DOHH2 (cell line): ENCODE measurements around the gene SIRT6.
"Not testable (repeated sequence)": the region's sequence is repeated elsewhere in the genome, so short reads cannot be mapped to it uniquely, and the experiment has no call there.

Experiments
- H3F3A ChIP-seq: fragments of 200-600 bp; sonication (generic), shearing (Covaris generic); 2 replicates; pipeline ENCODE4 v1.6.0; 2016; ENCODE audit warnings: antibody characterized with exemption, mild to moderate bottlenecking; ENCODE audit not compliant: control insufficient read depth, insufficient read depth
- H3K27ac ChIP-seq: fragments of 200-600 bp; sonication (generic); 2 replicates; pipeline ENCODE4 v1.5.1; 2014; ENCODE audit warnings: low read depth, mild to moderate bottlenecking, low read length, moderate library complexity
- H3K27me3 ChIP-seq: fragments of 200-600 bp; sonication (generic); 2 replicates; pipeline ENCODE4 v1.6.1; 2014; ENCODE audit warnings: mild to moderate bottlenecking, low read length, mixed read lengths; ENCODE audit not compliant: control insufficient read depth
- H3K36me3 ChIP-seq: fragments of 200-600 bp; sonication (generic); 2 replicates; pipeline ENCODE4 v1.6.1; 2014; ENCODE audit warnings: mild to moderate bottlenecking, low read length, moderate library complexity, mixed read lengths; ENCODE audit not compliant: control insufficient read depth
- H3K4me1 ChIP-seq: fragments of 200-600 bp; sonication (generic); 2 replicates; pipeline ENCODE4 v1.6.1; 2014; ENCODE audit warnings: mild to moderate bottlenecking, low read length, mixed read lengths; ENCODE audit not compliant: control insufficient read depth
- H3K4me2 ChIP-seq: fragments of 200-600 bp; sonication (generic); 2 replicates; pipeline ENCODE4 v1.6.0; 2014; ENCODE audit warnings: mild to moderate bottlenecking, low read length, moderate library complexity
- H3K4me3 ChIP-seq: fragments of 200-600 bp; sonication (generic); 2 replicates; pipeline ENCODE4 v1.5.1; 2014; ENCODE audit warnings: mild to moderate bottlenecking, low read length, mixed read lengths
- H3K79me2 ChIP-seq: fragments of 200-600 bp; sonication (generic); 2 replicates; pipeline ENCODE4 v1.6.1; 2014; ENCODE audit warnings: mild to moderate bottlenecking, low read length, mixed read lengths; ENCODE audit not compliant: control insufficient read depth
- H3K9me2 ChIP-seq: fragments of 200-600 bp; sonication (generic); replicated peaks from 2 replicates; pipeline ENCODE4 v1.6.1; 2014; ENCODE audit warnings: mild to moderate bottlenecking, low read length, mixed read lengths; ENCODE audit not compliant: control insufficient read depth
- H3K9me3 ChIP-seq: fragments of 200-600 bp; sonication (generic); 2 replicates; pipeline ENCODE4 v1.6.1; 2014; ENCODE audit warnings: antibody characterized with exemption, low read length, mixed read lengths; ENCODE audit not compliant: control insufficient read depth, insufficient read depth
- H4K20me1 ChIP-seq: fragments of 200-600 bp; sonication (generic); 2 replicates; pipeline ENCODE4 v1.6.0; 2014; ENCODE audit warnings: low read depth, mild to moderate bottlenecking, antibody characterized with exemption, low read length, moderate library complexity; ENCODE audit not compliant: control insufficient read depth, insufficient read depth
- EZH2phosphoT487 ChIP-seq: fragments of 200-600 bp; sonication (generic); IDR thresholded peaks from 2 replicates; pipeline ENCODE4 v1.6.1; 2017; ENCODE audit warnings: borderline replicate concordance, mild to moderate bottlenecking, antibody characterized with exemption, low read length, moderate library complexity, mixed read lengths
- TF ChIP-seq, protein P1 (sequence below): fragments of 200-600 bp; sonication (generic); IDR thresholded peaks from one replicate; pipeline ENCODE4 v1.5.1; 2014; ENCODE audit warnings: antibody characterized with exemption, mild to moderate bottlenecking, low read depth, low read length; ENCODE audit not compliant: poor library complexity, severe bottlenecking

Gene SIRT6

DNA sequence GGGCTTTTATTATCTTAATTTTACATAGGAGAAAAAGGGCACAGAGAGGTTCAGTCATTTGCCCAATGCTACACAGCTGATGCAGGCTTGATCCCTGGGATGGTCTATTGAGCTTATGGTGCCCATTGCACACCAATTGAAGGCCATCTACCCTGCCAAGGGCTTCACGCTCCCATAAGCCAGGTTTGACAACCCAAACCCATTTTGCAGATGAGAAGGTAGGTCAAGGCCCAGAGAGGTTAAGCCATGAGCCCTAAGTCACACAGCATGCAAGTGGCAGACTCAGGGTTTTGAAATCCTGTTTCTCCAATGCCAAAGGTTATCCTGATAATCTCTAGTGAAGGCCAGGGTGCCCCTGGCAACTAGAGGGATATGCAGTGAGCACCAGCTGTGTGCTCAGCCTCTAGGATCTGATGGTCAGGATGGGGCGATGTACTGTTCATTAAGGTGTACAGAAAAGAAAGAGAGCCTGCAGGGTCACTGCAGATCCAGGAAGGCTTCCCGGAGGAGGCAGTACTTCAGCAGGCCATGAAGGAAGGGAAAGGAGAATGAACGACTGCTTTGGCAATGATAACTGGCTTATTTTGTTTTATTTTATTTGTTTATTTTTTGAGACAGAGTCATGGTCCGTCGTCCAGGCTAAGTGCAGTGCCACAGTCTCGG, 20.8 kb downstream of the SIRT6 start:
- H3K36me3 ChIP-seq: no peaks in the 10 kb centered on the region
- no peaks in the 10 kb centered on the region for H3K4me1 ChIP-seq
- H3K9me3 ChIP-seq: no peaks in the 10 kb centered on the region
- H4K20me1 ChIP-seq: no peaks in the 10 kb centered on the region
- no peak overlapping the region for H3K4me3 ChIP-seq
- H3K9me2 ChIP-seq: no peaks in the 10 kb centered on the region
- no peaks in the 10 kb centered on the region for H3K79me2 ChIP-seq
- no peaks in the 10 kb centered on the region for H3F3A ChIP-seq
- H3K27me3 ChIP-seq: 0 out of 2 replicates have a peak, but pooled peaks cover 2% of the 10 kb centered on the region
- H3K27ac ChIP-seq: no peak overlapping the region
- TF ChIP-seq, protein P1, sequence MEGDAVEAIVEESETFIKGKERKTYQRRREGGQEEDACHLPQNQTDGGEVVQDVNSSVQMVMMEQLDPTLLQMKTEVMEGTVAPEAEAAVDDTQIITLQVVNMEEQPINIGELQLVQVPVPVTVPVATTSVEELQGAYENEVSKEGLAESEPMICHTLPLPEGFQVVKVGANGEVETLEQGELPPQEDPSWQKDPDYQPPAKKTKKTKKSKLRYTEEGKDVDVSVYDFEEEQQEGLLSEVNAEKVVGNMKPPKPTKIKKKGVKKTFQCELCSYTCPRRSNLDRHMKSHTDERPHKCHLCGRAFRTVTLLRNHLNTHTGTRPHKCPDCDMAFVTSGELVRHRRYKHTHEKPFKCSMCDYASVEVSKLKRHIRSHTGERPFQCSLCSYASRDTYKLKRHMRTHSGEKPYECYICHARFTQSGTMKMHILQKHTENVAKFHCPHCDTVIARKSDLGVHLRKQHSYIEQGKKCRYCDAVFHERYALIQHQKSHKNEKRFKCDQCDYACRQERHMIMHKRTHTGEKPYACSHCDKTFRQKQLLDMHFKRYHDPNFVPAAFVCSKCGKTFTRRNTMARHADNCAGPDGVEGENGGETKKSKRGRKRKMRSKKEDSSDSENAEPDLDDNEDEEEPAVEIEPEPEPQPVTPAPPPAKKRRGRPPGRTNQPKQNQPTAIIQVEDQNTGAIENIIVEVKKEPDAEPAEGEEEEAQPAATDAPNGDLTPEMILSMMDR: no peak
- TF ChIP-seq EZH2phosphoT487: no peak
- H3K4me2 ChIP-seq: no peak overlapping the region

GRCh38 chr19:4157971-4158370, 24.4 kb downstream of the SIRT6 start:
- not testable (repeated sequence) for H3K4me1 ChIP-seq, H3K4me3 ChIP-seq, H4K20me1 ChIP-seq, H3K9me3 ChIP-seq, H3F3A ChIP-seq, H3K9me2 ChIP-seq, H3K79me2 ChIP-seq, H3K4me2 ChIP-seq, H3K36me3 ChIP-seq, H3K27ac ChIP-seq
- H3K27me3 ChIP-seq: peaks cover 17% of the 10 kb centered on the region

DNA sequence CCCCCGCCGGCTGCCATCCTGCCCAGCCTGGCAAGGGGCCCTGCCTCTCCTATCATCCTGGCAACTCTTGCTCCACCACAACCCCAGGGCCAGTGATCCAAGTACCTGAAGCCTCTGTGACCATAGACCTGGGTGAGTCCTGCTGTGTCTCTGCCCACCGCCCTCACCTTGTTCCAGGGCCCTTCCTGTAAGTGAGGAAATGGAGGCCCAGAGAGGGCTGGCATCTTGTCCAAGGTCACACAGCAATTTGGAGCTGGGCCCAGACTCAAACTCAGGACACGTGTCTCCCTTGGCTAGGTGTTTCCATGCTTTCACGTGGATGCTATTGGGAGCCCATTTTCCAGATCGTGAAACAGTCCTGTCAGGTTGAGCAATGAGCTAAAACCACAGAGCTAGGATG, 25.2 kb downstream of the SIRT6 start:
- H3K4me1 ChIP-seq: no peaks in the 10 kb centered on the region
- H3K27me3 ChIP-seq: peaks cover 17% of the 10 kb centered on the region
- no peak overlapping the region for H3K27ac ChIP-seq

DNA sequence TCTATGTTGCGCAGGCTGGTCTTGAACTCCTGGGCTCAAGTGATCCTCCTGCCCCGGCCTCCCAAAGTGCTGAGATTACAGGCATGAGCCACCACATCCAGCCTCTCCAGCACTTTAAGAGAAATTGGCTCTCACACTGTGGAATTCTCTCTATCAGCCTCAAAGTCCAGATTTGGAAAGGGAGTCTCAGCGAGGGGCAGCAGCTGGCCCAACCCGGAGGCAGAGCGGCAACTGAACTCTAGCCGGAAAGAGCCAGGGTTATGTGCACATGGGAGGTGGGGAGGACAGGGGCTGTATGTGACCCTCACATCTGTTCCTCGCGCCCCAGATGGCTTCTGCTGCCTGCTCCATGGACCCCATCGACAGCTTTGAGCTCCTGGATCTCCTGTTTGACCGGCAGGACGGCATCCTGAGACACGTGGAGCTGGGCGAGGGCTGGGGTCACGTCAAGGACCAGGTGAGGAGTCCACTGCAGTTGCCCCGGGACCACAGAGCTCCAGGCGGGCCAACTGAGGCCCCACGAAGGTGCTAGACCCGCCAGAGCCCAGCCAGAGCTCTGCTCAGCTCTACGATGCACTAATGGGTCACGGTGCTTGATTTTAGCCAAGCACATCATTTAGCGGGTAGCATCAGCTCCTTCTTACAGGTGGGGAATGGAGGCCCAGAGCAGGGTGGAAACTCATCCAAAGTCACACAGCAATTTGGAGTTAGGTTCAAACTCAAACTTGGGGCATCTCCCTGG, 27.6 kb downstream of the SIRT6 start:
- no peaks in the 10 kb centered on the region for H3K79me2 ChIP-seq
- no peaks in the 10 kb centered on the region for H3K4me1 ChIP-seq
- H4K20me1 ChIP-seq: no peaks in the 10 kb centered on the region
- TF ChIP-seq, protein P1: no peak
- TF ChIP-seq EZH2phosphoT487: no peak
- H3K9me3 ChIP-seq: no peaks in the 10 kb centered on the region
- H3K27ac ChIP-seq: no peak overlapping the region
- no peaks in the 10 kb centered on the region for H3K9me2 ChIP-seq
- no peak overlapping the region for H3K4me2 ChIP-seq
- no peaks in the 10 kb centered on the region for H3F3A ChIP-seq
- H3K27me3 ChIP-seq: peaks cover 21% of the 10 kb centered on the region
- H3K4me3 ChIP-seq: no peak overlapping the region
- H3K36me3 ChIP-seq: no peaks in the 10 kb centered on the region

More for the DNA sequence above, 25.2 kb downstream of the SIRT6 start:
- no peak overlapping the region for H3K4me2 ChIP-seq
- no peaks in the 10 kb centered on the region for H4K20me1 ChIP-seq
- H3F3A ChIP-seq: no peaks in the 10 kb centered on the region
- no peaks in the 10 kb centered on the region for H3K9me2 ChIP-seq
- H3K9me3 ChIP-seq: no peaks in the 10 kb centered on the region
- H3K4me3 ChIP-seq: no peak overlapping the region
- H3K79me2 ChIP-seq: no peaks in the 10 kb centered on the region
- no peaks in the 10 kb centered on the region for H3K36me3 ChIP-seq
- TF ChIP-seq, protein P1: no peak
- TF ChIP-seq EZH2phosphoT487: no peak
